Esophagus muscularis mucosa (tissue), 3 donors: ENCODE data around the gene KIAA0930.

Experiments
- POLR2A ChIP-seq: fragments of 450-650 bp; IDR thresholded peaks from one replicate; pipeline ENCODE4 v1.6.1; 2017; ENCODE audit warnings: antibody characterized with exemption, moderate library complexity, mild to moderate bottlenecking, low read depth
- POLR2AphosphoS5 ChIP-seq, 2 donors: sonication (generic); formaldehyde crosslinking; IDR thresholded peaks; one replicate each; pipeline ENCODE4 v1.6.1; 2017; ENCODE audit warnings: antibody characterized with exemption in 2 of 2
- TF ChIP-seq, protein P1 (sequence below), 3 experiments: fragments of 200-600 bp in 2 of 3; fragments of 450-650 bp in 1 of 3; sonication (generic) in 2 of 3; IDR thresholded peaks; one replicate each; pipeline ENCODE4 v1.5.1; 2017 to 2019; ENCODE audit warnings: antibody characterized with exemption in 3 of 3, mild to moderate bottlenecking in 2 of 3, moderate library complexity in 1 of 3

DNA sequence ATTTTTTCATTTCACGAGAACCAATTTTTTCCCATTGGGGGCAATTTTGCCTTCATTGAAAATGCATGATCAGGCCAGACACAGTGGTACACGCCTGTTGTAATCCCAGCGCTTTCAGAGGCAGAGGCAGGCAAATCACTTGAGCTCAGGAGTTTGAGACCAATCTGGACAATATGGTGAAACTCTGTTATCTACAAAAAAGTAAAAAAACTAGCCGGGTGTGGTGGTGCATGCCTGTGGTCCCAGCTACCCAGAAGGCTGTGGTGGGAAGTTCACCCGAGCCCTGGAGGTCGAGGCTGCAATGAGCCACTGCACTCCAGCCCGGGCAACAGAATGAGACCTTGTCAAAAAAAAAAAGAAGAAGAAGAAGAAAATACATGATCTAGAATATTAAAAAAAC is 24.8 kb upstream of the KIAA0930 start:
- TF ChIP-seq POLR2A (no peak), POLR2AphosphoS5 (IDR thresholded peaks at IDR 0.05) (no peak)
- TF ChIP-seq, protein P1, sequence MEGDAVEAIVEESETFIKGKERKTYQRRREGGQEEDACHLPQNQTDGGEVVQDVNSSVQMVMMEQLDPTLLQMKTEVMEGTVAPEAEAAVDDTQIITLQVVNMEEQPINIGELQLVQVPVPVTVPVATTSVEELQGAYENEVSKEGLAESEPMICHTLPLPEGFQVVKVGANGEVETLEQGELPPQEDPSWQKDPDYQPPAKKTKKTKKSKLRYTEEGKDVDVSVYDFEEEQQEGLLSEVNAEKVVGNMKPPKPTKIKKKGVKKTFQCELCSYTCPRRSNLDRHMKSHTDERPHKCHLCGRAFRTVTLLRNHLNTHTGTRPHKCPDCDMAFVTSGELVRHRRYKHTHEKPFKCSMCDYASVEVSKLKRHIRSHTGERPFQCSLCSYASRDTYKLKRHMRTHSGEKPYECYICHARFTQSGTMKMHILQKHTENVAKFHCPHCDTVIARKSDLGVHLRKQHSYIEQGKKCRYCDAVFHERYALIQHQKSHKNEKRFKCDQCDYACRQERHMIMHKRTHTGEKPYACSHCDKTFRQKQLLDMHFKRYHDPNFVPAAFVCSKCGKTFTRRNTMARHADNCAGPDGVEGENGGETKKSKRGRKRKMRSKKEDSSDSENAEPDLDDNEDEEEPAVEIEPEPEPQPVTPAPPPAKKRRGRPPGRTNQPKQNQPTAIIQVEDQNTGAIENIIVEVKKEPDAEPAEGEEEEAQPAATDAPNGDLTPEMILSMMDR (IDR thresholded peaks at IDR 0.05) = no peak
